HG03520 (cell line): ENCODE results near the gene PDE5A.

Source experiments
- ATAC-seq: cut with Tn5 transposase; IDR thresholded peaks from one replicate; pipeline ENCODE4 v1.9.1; 2021; ENCODE audit warnings: mild to moderate bottlenecking, moderate library complexity; ENCODE audit not compliant: unreplicated experiment

PDE5A gene

DNA sequence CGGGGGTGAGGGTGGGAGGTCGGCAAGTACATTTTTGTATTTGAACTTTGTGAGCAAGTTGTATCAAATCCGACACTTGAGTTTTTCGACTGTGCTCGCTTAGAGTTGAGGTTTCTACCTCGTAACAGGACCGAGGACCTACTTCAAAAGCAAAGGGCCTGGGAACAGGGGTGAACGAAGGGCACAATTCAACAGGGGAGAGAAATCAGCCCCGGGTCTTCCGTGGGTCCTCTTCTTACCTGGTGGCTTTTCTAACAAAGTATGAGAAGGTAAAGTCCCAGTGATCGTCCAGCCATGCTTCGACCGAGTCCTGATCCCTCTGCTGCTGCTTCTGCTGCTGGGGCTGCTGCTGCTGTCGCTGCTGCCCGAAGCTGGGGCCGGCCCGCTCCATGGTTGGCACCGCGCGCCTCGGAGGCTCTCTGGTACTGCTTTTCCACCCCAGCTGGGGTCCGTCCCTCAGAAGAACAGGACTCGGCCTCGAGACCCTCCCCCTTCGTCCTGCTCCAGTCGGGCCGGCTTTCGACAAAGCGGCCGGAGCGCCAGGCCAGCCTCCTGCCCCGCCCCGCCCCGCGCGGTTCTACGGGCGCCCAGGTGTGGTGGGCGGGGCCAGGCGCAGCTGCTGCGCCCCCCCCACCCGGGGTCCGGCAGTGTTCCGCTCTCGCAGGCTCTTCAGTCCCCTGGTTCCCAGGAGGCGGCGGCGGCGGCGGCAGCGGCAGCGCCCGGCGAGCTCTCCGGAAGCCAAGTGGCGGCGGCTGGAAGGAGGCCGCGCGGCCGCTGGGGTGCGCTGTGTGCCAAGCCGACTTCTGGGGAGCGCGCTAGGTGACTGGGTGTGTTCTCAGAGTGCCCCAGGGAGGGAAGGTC, at the start of gene PDE5A:
Gene PDE5A, minus strand, starts transcription at position 524 of the 861 bp plus-strand sequence. Its CDS starts 133 bp downstream, at position 391.
- peak; percentile 90 for ATAC-seq

GRCh38 chr4:119676101-119676500, 47.5 kb upstream of the PDE5A start:
- ATAC-seq, result no peak

DNA sequence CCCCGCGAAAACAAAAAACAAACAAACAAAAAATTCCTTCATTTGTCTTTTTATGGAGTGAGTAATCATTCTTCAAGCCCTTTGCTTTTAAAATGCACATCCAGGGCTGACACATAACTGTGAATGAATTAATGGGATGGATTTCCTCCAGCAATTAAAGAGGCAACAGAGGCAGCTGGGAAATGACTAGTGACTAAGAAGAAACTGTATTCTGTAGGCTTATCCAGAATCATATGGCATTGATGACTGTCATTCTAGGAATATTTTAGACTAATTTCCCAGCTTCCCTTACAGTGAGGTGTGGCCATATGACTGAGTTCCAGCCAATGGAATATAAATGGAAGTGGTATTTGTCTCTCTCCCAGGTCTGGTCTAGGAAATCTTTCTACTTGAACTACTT, 46.8 kb upstream of the PDE5A start:
- no peak for ATAC-seq

GRCh38 chr4:119672938-119673337, 44.3 kb upstream of the PDE5A start:
- ATAC-seq, result no peak

- ATAC-seq, result no peak
Observed at GRCh38 chr4:119672086-119672485, 43.5 kb upstream of the PDE5A start.

- no peak for ATAC-seq
Observed at GRCh38 chr4:119671205-119671604, 42.6 kb upstream of the PDE5A start.

GRCh38 chr4:119667802-119668201, 39.2 kb upstream of the PDE5A start:
- ATAC-seq, result no peak

GRCh38 chr4:119666653-119667091, 38.1 kb upstream of the PDE5A start:
- no peak for ATAC-seq

GRCh38 chr4:119665752-119666151, 37.1 kb upstream of the PDE5A start:
- no peak for ATAC-seq

DNA sequence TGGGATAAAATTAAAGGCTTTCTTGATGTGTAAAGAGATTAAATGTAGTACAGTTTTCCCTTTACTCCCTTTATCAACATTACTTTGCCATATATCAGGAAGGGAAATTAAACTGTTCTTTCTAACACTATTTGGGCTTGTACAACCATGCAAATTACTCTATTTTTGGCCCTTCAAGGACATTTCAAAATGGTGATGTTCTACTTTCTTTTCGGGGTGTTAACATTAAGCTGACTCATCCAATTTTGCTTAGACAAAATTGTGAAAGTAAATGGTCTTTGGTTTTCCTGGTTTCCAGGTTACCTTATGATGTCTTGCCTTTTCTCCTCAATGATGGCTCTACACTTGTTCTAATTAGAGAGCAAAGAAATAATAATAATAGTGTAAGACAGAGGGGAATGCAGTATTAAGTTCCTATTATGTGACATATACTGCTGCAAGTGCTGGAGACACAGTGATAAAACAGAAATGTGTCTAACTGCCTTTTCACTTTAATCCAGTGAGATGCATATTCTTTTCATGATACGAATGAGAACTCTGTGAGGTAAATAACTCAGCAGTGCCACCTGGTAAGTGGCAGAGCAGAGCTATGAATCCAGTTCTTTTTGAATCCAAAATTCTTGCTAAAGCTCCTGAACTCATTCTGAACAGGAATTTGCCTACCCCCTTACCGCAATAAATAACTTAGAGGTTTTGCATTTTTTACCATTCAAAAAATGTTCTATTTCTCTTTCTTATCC, 35.7 kb upstream of the PDE5A start:
- ATAC-seq, result no peak

DNA sequence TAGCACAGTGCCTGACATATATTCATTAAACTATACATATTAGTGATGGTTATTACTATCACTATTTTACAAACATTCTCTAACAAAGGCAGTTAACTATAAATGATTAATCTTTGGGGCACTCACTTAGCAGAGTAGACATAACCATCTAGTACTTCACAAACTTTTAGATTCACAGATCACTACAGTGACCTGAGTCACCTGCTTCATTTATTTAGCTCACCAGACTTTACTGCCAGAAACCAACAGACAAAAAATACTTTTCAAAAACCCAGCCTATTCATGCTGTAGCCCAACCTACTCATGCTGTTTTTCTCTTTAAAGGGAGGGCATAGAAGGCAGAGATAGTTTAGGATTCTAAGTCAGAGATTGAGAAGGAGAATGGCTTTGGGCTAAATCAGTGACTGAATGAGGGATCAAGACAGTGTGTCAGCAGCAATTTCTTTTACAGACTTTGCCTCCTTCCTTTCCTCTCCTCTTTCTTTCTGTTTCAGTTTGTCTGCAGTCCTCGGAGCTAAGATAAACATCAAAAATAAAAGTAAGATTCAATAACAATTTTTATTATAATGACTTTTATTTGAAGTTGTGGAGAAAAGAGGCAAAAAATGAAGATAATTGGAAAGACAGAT, 34.7 kb upstream of the PDE5A start:
- ATAC-seq, result peak; percentile 58

DNA sequence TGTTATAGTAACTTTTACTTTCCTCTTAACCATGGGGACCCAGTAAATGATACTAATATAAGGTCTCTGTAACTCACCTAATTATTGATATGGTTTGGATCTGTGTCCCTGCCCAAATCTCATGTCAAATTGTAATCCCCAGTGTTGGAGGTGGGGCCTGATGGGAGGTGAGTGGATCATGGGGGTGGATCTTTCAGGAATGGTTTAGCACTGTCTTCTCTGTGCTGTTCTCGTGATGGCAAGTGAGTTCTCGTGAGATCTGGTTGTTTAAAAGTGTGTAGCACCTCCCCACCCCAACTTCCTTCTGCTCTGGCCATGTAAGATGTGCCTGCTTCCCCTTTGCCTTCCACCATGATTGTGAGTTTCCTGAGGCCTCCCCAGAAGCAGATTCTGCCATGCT, 34.0 kb upstream of the PDE5A start:
- peak; percentile 18 for ATAC-seq

DNA sequence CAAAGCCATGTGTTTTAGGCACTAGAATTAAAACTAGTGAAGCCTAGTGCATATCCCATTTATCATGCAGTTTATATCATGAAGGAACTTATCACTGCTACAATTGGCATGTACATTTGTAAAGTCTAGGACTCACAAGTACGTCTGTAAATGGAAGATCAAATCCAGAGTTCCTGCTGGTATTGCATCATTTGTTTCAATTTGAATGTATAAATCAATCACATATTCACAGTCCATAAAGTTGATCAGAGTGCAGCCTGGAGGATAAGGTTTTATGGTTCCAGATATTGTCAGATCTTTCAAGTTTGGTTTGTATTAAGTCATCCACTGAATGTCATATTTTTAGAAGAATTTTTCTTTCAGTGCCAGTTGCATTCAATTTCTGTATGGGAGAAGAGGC, 32.6 kb upstream of the PDE5A start:
- ATAC-seq, result no peak

DNA sequence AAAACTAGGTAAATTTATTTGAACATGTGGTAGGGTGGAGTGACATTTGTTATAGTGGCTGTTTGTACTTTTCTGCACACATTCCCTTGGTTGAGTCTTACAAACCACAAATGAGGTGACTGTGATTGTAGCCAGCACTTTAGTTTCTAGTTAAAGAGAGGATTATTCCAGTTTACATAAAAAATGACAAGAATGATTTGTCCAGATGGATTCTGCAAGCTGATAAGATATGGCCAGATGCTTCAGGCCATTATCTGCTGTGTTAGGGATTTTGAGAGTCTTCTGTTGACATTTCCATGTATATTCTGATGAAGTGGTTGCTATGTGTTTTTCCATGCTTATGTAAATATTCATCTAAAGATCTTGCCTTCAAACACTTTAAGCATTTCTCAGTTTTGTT, 31.0 kb upstream of the PDE5A start:
- no peak for ATAC-seq

DNA sequence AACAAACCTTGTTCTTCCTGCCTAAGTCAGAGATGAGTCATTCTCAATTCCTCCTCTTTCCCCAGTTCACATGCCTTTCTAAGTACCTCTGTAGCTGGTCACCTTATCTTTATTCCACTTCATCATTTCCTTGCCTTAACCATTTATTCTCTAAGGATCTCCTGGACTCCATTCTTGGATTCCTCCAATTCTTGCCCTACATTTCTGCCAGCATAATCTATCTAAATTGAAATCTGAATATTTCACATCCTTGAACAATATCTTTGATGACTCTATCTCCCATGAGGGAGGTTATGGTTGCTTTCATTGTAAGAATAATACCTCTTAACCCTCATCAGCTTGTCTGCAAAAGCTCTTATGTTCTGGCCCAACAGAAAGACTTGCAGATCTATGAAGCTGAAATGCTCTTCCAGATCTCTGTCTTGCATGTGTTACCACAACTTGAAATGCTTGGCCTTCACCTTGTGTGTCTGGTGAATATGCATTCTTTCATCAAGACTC, 28.6 kb upstream of the PDE5A start:
- ATAC-seq, result no peak

DNA sequence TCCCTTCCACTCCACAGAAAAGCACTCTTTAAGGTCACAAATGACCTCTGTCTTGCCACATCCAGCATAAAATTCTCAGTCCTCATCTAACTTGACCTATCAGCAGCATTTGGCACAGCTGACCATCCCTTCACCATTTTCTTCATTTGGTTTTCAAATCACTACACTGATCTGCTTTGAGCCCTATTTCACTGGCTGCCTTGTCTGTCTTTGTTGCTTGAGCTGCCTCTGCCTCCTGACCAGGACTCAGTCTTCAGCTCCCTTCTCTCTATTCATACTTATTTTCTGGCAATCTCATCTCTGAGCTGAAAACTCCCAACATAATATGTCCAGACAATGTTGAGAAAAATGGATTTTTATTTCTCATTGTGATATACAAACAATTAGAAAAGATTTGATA, 27.7 kb upstream of the PDE5A start:
- ATAC-seq, result no peak

- ATAC-seq, result no peak
Observed at GRCh38 chr4:119655111-119655837, 26.7 kb upstream of the PDE5A start.

DNA sequence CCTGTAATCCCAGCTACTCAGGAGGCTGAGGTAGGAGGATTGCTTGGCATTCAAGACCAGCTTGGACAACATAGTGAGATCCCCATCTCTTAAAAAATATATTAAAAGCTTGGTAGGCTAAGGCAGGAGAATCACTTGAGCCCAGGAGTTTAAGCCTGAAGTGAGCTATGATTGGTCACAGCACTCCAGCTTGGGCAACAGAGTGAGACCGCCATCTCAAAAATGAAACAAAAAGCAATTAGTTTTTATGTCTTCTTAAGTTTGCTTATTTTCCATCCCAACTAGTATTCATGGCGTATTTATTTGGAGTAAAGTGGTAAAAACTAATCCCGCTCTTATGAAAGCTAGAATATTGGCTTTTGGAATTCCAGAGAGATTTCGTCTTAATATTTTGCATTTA, 25.4 kb upstream of the PDE5A start:
- no peak for ATAC-seq

- ATAC-seq, result no peak
Observed at GRCh38 chr4:119652998-119653397, 24.4 kb upstream of the PDE5A start.

GRCh38 chr4:119648398-119648797, 19.8 kb upstream of the PDE5A start:
- no peak for ATAC-seq

- ATAC-seq, result no peak
Observed at GRCh38 chr4:119647558-119647957, 19.0 kb upstream of the PDE5A start.
